Stimulated activated CD4-positive, alpha-beta T cell treated with anti-CD3 and anti-CD28 coated beads, Interleukin-2, amount 100 ng/mL, for 24 hours (primary cell): Measurements from ENCODE around the gene EHBP1.

ENCODE experiments used
- DNase-seq, 2 donors: peaks; one replicate each; pipeline ENCODE4 v3.0.0-alpha.2; 2020

Gene EHBP1

GRCh38 chr2:62705007-62705829 lies at the start of gene EHBP1:
Gene EHBP1 (plus strand): TSS chr2:62705713. CDS start chr2:62707192, 1,479 bp downstream.
- DNase-seq: peak; percentile 98

GRCh38 chr2:62657783-62658182 lies 47.7 kb upstream of the EHBP1 start:
- no peak for DNase-seq

- DNase-seq: no peak
Measured at GRCh38 chr2:62658891-62659290, 46.6 kb upstream of the EHBP1 start.

- no peak for DNase-seq
Measured at GRCh38 chr2:62660087-62660486, 45.4 kb upstream of the EHBP1 start.

GRCh38 chr2:62660582-62661262 lies 44.8 kb upstream of the EHBP1 start:
- DNase-seq: no peak

GRCh38 chr2:62661263-62661635 lies 44.3 kb upstream of the EHBP1 start:
- DNase-seq: no peak

- DNase-seq: no peak
Measured at GRCh38 chr2:62662131-62662530, 43.4 kb upstream of the EHBP1 start.

GRCh38 chr2:62662554-62662953 lies 43.0 kb upstream of the EHBP1 start:
- no peak for DNase-seq

GRCh38 chr2:62663411-62663810 lies 42.1 kb upstream of the EHBP1 start:
- no peak for DNase-seq

GRCh38 chr2:62663920-62664795 lies 41.4 kb upstream of the EHBP1 start:
- no peak for DNase-seq

GRCh38 chr2:62665446-62665845 lies 40.1 kb upstream of the EHBP1 start:
- no peak for DNase-seq

- no peak for DNase-seq
Measured at GRCh38 chr2:62669180-62669579, 36.3 kb upstream of the EHBP1 start.

- DNase-seq: no peak
Measured at GRCh38 chr2:62672601-62673000, 32.9 kb upstream of the EHBP1 start.

- DNase-seq: no peak
Measured at GRCh38 chr2:62675062-62675461, 30.5 kb upstream of the EHBP1 start.

GRCh38 chr2:62685256-62685655 lies 20.3 kb upstream of the EHBP1 start:
- no peak for DNase-seq

GRCh38 chr2:62686012-62686685 lies 19.4 kb upstream of the EHBP1 start:
- DNase-seq: no peak

GRCh38 chr2:62687636-62688035 lies 17.9 kb upstream of the EHBP1 start:
- DNase-seq: no peak

GRCh38 chr2:62688771-62689170 lies 16.7 kb upstream of the EHBP1 start:
- no peak for DNase-seq

- DNase-seq: no peak
Measured at GRCh38 chr2:62691186-62691585, 14.3 kb upstream of the EHBP1 start.

- DNase-seq: no peak
Measured at GRCh38 chr2:62692225-62692624, 13.3 kb upstream of the EHBP1 start.

GRCh38 chr2:62698653-62699052 lies 6.9 kb upstream of the EHBP1 start:
- no peak for DNase-seq

GRCh38 chr2:62704654-62705006 lies 883 bp upstream of the EHBP1 start:
- DNase-seq: no peak
